Measurements from ENCODE around the gene PAXX.

DNA sequence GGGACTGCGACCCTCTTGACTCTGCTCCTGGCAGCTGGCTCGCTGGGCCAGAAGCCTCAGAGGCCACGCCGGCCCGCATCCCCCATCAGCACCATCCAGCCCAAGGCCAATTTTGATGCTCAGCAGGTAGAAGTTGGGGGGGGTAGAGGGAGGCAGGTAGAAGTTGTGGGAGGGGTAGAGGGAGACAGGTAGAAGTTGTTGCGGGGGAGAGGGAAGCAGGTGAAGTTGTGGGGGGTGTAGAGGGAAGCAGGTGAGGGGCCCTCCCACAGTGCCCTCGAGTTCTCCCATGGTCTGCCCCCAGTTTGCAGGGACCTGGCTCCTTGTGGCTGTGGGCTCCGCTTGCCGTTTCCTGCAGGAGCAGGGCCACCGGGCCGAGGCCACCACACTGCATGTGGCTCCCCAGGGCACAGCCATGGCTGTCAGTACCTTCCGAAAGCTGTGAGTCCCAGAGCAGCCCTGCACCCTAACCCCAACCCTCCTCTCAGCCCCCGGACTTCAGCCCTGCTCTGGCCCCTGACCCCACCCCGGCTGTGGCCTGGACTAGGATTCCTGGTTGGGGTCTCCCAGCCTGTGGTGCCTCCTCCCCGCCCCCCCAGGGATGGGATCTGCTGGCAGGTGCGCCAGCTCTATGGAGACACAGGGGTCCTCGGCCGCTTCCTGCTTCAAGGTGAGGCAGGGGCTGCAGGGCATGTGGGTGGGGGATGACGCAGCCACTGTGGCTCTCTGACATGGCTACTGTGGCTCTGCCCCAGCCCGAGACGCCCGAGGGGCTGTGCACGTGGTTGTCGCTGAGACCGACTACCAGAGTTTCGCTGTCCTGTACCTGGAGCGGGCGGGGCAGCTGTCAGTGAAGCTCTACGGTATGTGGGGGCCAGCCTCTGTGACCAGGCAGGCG lies 46.6 kb upstream of the PAXX start:
- TF ChIP-seq EP300 (conservative IDR thresholded peaks at IDR 0.05; ENCODE audit: poor library complexity, severe bottlenecking) (no peak), EZH2 (IDR thresholded peaks at IDR 0.05; ENCODE audit: borderline replicate concordance, insufficient read depth, low read length, poor library complexity, severe bottlenecking) (no peak), POLR2AphosphoS5 (IDR thresholded peaks at IDR 0.05) (no peak), CTCF (IDR thresholded peaks at IDR 0.05; ENCODE audit: poor library complexity, severe bottlenecking) (no peak), TAF1 (IDR thresholded peaks at IDR 0.05; ENCODE audit: low read depth) (no peak), MXI1 (conservative IDR thresholded peaks at IDR 0.05; ENCODE audit: poor library complexity, severe bottlenecking) (no peak)

Measured in neural cell (in vitro differentiated cells).